ENCODE measurements around the gene TFAP2D. TPM values are rescaled to one million over a fixed set of nuclear protein-coding genes. Genes with fewer than 3 reads are reported as not detected.

The TFAP2D gene
- total RNA-seq = not detected in 2 replicates

DNA sequence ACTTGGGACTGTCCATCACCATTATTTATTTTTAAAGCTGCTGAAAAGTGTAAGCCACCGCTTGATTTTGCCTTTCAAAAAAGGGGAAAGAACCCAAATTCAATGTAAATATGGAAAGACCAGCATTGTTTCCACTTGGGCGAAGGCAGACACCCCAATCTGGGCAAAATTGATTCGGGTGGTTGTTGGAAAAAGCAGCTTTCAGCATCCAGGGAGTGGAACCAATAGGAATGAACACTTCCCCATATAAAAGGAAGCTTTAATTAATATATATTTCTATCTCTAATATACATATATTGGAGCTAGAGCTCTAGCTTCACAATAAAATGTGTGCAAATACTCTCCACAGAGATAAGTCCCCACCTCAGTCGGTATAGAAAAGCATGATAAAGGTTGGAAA, at the start of gene TFAP2D:
TSS of gene TFAP2D (plus strand) at position 301 of the 400 bp plus-strand sequence. CDS start 530 bp downstream, outside the sequence.

DNA sequence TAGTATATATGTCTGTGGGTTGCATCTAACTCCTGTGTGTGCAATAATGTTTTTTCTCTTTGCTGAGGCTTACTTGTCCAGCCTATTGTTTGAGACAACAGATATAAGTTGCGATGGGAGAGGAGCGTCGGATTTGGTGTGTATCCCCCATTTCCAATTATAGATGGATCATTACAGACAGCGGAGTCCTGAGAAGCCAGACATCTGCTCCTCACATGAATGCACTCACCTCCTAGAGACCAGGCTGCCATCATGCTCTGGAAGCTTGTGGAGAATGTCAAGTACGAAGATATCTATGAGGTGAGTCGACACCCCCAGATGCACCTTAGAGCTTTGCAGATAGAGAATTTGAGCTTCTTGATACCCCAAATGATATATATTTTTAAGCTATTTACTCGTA, 105.3 kb downstream of the TFAP2D start, which contains the start of gene TFAP2B:
TSS of gene TFAP2B (plus strand) at position 199 of the 400 bp plus-strand sequence. CDS start at position 220, 21 bp downstream.

Other genes starting within 250 kb of the TFAP2D start
- gene TFAP2B, start 105.3 kb downstream of the TFAP2D start, total RNA-seq = not detected in 2 replicates

Data from thoracic aorta endothelial cell (primary cell).